ENCODE measurements around the gene TSC2. TPM values are rescaled to one million over a fixed set of nuclear protein-coding genes. Genes with fewer than 3 reads are reported as not detected.

The TSC2 gene
- polyA plus RNA-seq, 3 donors: 11.7 to 95.1 (median 20.8) TPM

DNA sequence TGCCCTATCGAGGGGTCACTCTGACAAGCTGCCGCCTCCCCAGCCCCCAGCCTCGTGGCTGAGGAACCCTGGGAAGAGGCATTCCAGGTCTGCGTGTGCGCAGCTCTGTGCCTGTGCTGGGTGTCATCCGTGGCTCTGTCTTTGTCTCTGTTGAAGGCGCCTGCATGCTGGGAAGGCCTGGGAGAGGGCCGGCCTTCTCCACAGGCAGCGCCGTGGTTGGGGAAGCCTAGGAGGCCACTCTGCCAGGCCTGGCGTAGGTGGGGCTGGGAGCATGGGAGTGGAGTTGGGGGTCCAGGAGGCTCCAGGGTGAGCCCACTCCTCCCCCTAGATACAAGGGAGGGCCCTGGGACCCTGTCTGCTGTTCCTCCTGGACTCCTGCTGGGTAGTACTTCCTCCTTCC, 17.7 kb upstream of the TSC2 start:
- H3K9me3 ChIP-seq (replicated peaks in 1 of 2; ENCODE audit: control insufficient read depth in 1 of 2, insufficient read depth in 1 of 2, low read length in 2 of 2): peaks cover 0 to 9% of the 10 kb centered on the region in 2 donors
- intact Hi-C loops (cut with micrococcal nuclease): no loop called here
- H3K36me3 ChIP-seq (replicated peaks in 1 of 2; ENCODE audit: control insufficient read depth in 1 of 2, insufficient read depth in 2 of 2, low read length in 2 of 2): no peaks in the 10 kb centered on the region
- no peak overlapping the region for H3K27ac Mint-ChIP-seq
- H2AFZ ChIP-seq (ENCODE audit: insufficient read depth, low read depth, low read length, poor library complexity, severe bottlenecking): no peak overlapping the region
- peaks cover 3% of the 10 kb centered on the region in 2 donors for H3K36me3 Mint-ChIP-seq
- TF ChIP-seq, protein P1, sequence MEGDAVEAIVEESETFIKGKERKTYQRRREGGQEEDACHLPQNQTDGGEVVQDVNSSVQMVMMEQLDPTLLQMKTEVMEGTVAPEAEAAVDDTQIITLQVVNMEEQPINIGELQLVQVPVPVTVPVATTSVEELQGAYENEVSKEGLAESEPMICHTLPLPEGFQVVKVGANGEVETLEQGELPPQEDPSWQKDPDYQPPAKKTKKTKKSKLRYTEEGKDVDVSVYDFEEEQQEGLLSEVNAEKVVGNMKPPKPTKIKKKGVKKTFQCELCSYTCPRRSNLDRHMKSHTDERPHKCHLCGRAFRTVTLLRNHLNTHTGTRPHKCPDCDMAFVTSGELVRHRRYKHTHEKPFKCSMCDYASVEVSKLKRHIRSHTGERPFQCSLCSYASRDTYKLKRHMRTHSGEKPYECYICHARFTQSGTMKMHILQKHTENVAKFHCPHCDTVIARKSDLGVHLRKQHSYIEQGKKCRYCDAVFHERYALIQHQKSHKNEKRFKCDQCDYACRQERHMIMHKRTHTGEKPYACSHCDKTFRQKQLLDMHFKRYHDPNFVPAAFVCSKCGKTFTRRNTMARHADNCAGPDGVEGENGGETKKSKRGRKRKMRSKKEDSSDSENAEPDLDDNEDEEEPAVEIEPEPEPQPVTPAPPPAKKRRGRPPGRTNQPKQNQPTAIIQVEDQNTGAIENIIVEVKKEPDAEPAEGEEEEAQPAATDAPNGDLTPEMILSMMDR (IDR thresholded peaks at IDR 0.05): no peak
- no peaks in the 10 kb centered on the region for H3K79me2 ChIP-seq (ENCODE audit: insufficient read depth, low read length)
- peaks cover 11 to 39% of the 10 kb centered on the region in 2 donors for H3K27me3 ChIP-seq (ENCODE audit: control insufficient read depth in 2 of 2, insufficient read depth in 2 of 2, low read length in 2 of 2)
- no peak overlapping the region for H3K4me3 Mint-ChIP-seq
- no peak overlapping the region for H3K4me3 ChIP-seq (replicated peaks in 1 of 3; ENCODE audit: low read depth in 2 of 3, low read length in 3 of 3)
- H3K27ac ChIP-seq (ENCODE audit: low read depth in 1 of 2, low read length in 2 of 2): no peak overlapping the region
- H3K4me1 ChIP-seq (ENCODE audit: control insufficient read depth in 1 of 2, insufficient read depth in 2 of 2, low read length in 2 of 2): peaks cover 20 to 27% of the 10 kb centered on the region in 2 donors
- H3K9ac ChIP-seq (ENCODE audit: insufficient read depth, low read length, poor library complexity, severe bottlenecking): no peak overlapping the region
- H3K4me1 Mint-ChIP-seq: peaks cover 17% of the 10 kb centered on the region
- H3K9me3 Mint-ChIP-seq: peaks cover 0 to 7% (median 2%) of the 10 kb centered on the region in 7 donors
- peaks cover 29 to 67% (median 43%) of the 10 kb centered on the region in 3 donors for H3K27me3 Mint-ChIP-seq (ENCODE audit: low read depth in 3 of 3)
- DNase-seq: no peak
- H4K20me1 ChIP-seq (ENCODE audit: insufficient read depth, low read length): no peaks in the 10 kb centered on the region
- H3K4me2 ChIP-seq (replicated peaks; ENCODE audit: extremely low read depth, low read length, poor library complexity, severe bottlenecking): no peak overlapping the region
- 100% methylated on average over 7 of the region's 11 CpGs for WGBS (ENCODE audit: insufficient coverage)

DNA sequence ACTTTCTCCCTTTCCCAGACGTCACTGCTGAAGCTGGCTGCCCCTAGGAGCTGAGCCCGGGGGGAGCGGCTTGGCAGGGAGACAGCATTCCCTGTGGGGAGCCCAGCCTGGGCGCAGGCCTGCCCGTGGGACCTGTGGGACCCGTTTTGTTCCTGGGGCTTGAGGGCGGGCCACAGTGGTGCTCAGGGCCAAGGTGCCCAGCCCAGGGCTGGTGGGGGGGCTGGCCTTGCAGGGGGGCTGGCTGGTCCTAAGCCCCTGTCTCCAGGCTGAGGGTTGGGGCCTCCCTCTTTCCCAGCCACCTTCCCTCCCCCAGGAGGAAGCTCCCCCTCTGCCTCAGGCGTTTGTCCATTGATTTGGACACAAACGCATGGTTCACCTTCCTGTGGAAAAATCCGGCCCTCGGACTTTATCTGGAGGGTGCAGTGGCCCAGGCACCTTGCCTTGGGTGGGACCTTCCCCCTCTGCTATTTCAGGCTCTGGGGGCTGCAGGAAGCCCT, 16.7 kb upstream of the TSC2 start:
- Mint-ChIP-seq H3K36me3 (peaks cover 0 to 3% of the 10 kb centered on the region in 2 donors), H3K9me3 (peaks cover 0 to 4% (median 2%) of the 10 kb centered on the region in 7 donors), H3K4me1 (peaks cover 17% of the 10 kb centered on the region), H3K27ac (no peak overlapping the region), H3K27me3 (ENCODE audit: low read depth in 3 of 3) (peaks cover 20 to 56% (median 32%) of the 10 kb centered on the region in 3 donors), H3K4me3 (no peak overlapping the region)
- DNase-seq: no peak
- Histone ChIP-seq H3K9me3 (replicated peaks in 1 of 2; ENCODE audit: control insufficient read depth in 1 of 2, insufficient read depth in 1 of 2, low read length in 2 of 2) (peaks cover 0 to 9% of the 10 kb centered on the region in 2 donors), H2AFZ (ENCODE audit: insufficient read depth, low read depth, low read length, poor library complexity, severe bottlenecking) (no peak overlapping the region), H3K27ac (ENCODE audit: low read depth in 1 of 2, low read length in 2 of 2) (no peak overlapping the region), H3K4me1 (ENCODE audit: control insufficient read depth in 1 of 2, insufficient read depth in 2 of 2, low read length in 2 of 2) (peaks cover 20 to 27% of the 10 kb centered on the region in 2 donors), H3K36me3 (replicated peaks in 1 of 2; ENCODE audit: control insufficient read depth in 1 of 2, insufficient read depth in 2 of 2, low read length in 2 of 2) (no peaks in the 10 kb centered on the region), H3K79me2 (ENCODE audit: insufficient read depth, low read length) (no peaks in the 10 kb centered on the region), H4K20me1 (ENCODE audit: insufficient read depth, low read length) (no peaks in the 10 kb centered on the region), H3K4me3 (replicated peaks in 1 of 3; ENCODE audit: low read depth in 2 of 3, low read length in 3 of 3) (no peak overlapping the region), H3K4me2 (replicated peaks; ENCODE audit: extremely low read depth, low read length, poor library complexity, severe bottlenecking) (no peak overlapping the region), H3K27me3 (ENCODE audit: control insufficient read depth in 2 of 2, insufficient read depth in 2 of 2, low read length in 2 of 2) (peaks cover 10 to 28% of the 10 kb centered on the region in 2 donors), H3K9ac (ENCODE audit: insufficient read depth, low read length, poor library complexity, severe bottlenecking) (no peak overlapping the region)
- 71% methylated on average over 9 of the region's 11 CpGs for WGBS (ENCODE audit: insufficient coverage)
- TF ChIP-seq, protein P1 (IDR thresholded peaks at IDR 0.05): no peak
- intact Hi-C loops (cut with micrococcal nuclease): no loop called here

Measured in CD14-positive monocyte (primary cell).